Endothelial cell of umbilical vein (primary cell): Measurements from ENCODE around the gene TMEM170A. TPM values are rescaled to one million over a fixed set of nuclear protein-coding genes. Genes with fewer than 3 reads are reported as not detected.

Experiments
- BruUV-seq: library from RNA; stranded (reverse); fragments of 400-500 nt; replicated peaks from 2 replicates; lab custom pipeline; 2021; lab: Mats Ljungman, UMichigan
- CTCF ChIA-PET: fragments of 300-600, 350-600 bp; sonication (Branson Sonifier 250); formaldehyde crosslinking; loops from one replicate; lab custom pipeline; 2021; ENCODE audit warnings: antibody characterized with exemption, inconsistent platforms; lab: Charles Lee
- POLR2A ChIA-PET: fragments of 300-600, 350-600 bp; sonication (Branson Sonifier 250); formaldehyde crosslinking; loops from one replicate; lab custom pipeline; 2021; ENCODE audit warnings: antibody characterized with exemption, inconsistent platforms; lab: Charles Lee
- DNase-seq: peaks from one replicate; pipeline ENCODE4 v3.0.0-alpha.2; 2011; ENCODE audit warnings: low read depth, low spot score
- FAIRE-seq: peaks from 2 replicates; lab custom pipeline; 2011; peaks lifted over from hg19 to GRCh38; lab: Jason Lieb, UNC
- H2AFZ ChIP-seq: 2 replicates; pipeline ENCODE4 v1.6.0; 2012; ENCODE audit warnings: low read depth, low read length, control low read depth, inconsistent platforms
- H3K27ac ChIP-seq: 2 replicates; pipeline ENCODE4 v1.5.1; 2011; ENCODE audit warnings: low read depth, mild to moderate bottlenecking, control low read depth, low read length, moderate library complexity; ENCODE audit not compliant: insufficient read depth
- H3K27me3 ChIP-seq, 2 experiments: 2 replicates each; pipeline versions ENCODE4 v1.6.0 to v1.6.1; 2011; ENCODE audit warnings: low read length in 2 of 2, mixed read lengths in 1 of 2; ENCODE audit not compliant: control insufficient read depth in 2 of 2, insufficient read depth in 2 of 2
- H3K36me3 ChIP-seq, 2 experiments: 2 replicates in 1 of 2; 3 replicates in 1 of 2; pipeline ENCODE4 v1.5.1; 2011; ENCODE audit warnings: low read length in 2 of 2, mild to moderate bottlenecking in 1 of 2, moderate library complexity in 1 of 2; ENCODE audit not compliant: control insufficient read depth in 2 of 2, insufficient read depth in 2 of 2; ENCODE audit errors: extremely low read depth in 1 of 2
- H3K4me1 ChIP-seq: 3 replicates; pipeline ENCODE4 v1.5.1; 2011; ENCODE audit warnings: mild to moderate bottlenecking, low read length; ENCODE audit not compliant: control insufficient read depth, insufficient read depth; ENCODE audit errors: extremely low read depth
- H3K4me2 ChIP-seq: 2 replicates; pipeline ENCODE4 v1.6.1; 2011; ENCODE audit warnings: low read length, control low read depth, mixed read lengths; ENCODE audit not compliant: insufficient read depth
- H3K4me3 ChIP-seq, 3 experiments: fragments of 200-600 bp in 1 of 3; sonication (generic), shearing (Covaris generic) in 1 of 3; replicated peaks in 1 of 3; 2 replicates each; pipeline ENCODE4 v1.5.1; 2011 to 2016; ENCODE audit warnings: control low read depth in 3 of 3, low read length in 3 of 3, mild to moderate bottlenecking in 2 of 3, inconsistent platforms in 1 of 3, low read depth in 1 of 3, moderate library complexity in 1 of 3; ENCODE audit not compliant: insufficient read depth in 1 of 3
- H3K79me2 ChIP-seq: 2 replicates; pipeline ENCODE4 v1.6.0; 2012; ENCODE audit warnings: low read length, inconsistent platforms; ENCODE audit not compliant: control insufficient read depth, insufficient read depth
- H3K9ac ChIP-seq: replicated peaks from 2 replicates; pipeline ENCODE3; 2011; ENCODE audit warnings: low read length, control low read depth; ENCODE audit not compliant: insufficient read depth; ENCODE audit errors: extremely low read depth
- H3K9me1 ChIP-seq: replicated peaks from 3 replicates; pipeline ENCODE4 v1.6.0; 2011; ENCODE audit warnings: mild to moderate bottlenecking, low read length; ENCODE audit not compliant: control insufficient read depth, insufficient read depth; ENCODE audit errors: extremely low read depth
- H3K9me3 ChIP-seq: replicated peaks from 2 replicates; pipeline ENCODE4 v1.5.1; 2012; ENCODE audit warnings: low read length, inconsistent platforms; ENCODE audit not compliant: control insufficient read depth, insufficient read depth
- H4K20me1 ChIP-seq: replicated peaks from 2 replicates; pipeline ENCODE3; 2011; ENCODE audit warnings: mild to moderate bottlenecking, low read length; ENCODE audit not compliant: control insufficient read depth, insufficient read depth; ENCODE audit errors: extremely low read depth
- GATA2 ChIP-seq: IDR thresholded peaks from 2 replicates; pipeline ENCODE4 v1.7.0; 2011; ENCODE audit warnings: low read depth, mild to moderate bottlenecking, moderate library complexity, mixed read lengths, low read length; ENCODE audit not compliant: insufficient read length, insufficient read depth
- MYC ChIP-seq: IDR thresholded peaks from one replicate; pipeline ENCODE4 v1.6.1; 2011; ENCODE audit warnings: mild to moderate bottlenecking, low read depth, low read length
- POLR2A ChIP-seq: IDR thresholded peaks from 2 replicates; pipeline ENCODE4 v1.6.1; 2012; ENCODE audit warnings: low read depth, mild to moderate bottlenecking, control low read depth, low read length
- POLR2AphosphoS5 ChIP-seq: IDR thresholded peaks from 2 replicates; pipeline ENCODE4 v1.6.1; 2012; ENCODE audit warnings: low read depth, mild to moderate bottlenecking, control low read depth, low read length, moderate library complexity; ENCODE audit not compliant: insufficient read depth
- dilution Hi-C: fragments of 300-500 bp; cut with MboI; formaldehyde crosslinking; loops from one replicate; pipeline ENCODE4 v1.15.0; 2019; ENCODE audit warnings: low sequenced_read_pairs; ENCODE audit not compliant: extremely low pct_ligation_motif_present
- intact Hi-C: fragments of 100-400 bp; cut with micrococcal nuclease; formaldehyde crosslinking; loops from one replicate; pipeline ENCODE4 v1.10.0; 2022
- polyA plus RNA-seq, 4 experiments: library from polyadenylated mRNA; depleted of rRNA in 3 of 4; stranded (reverse) in 3 of 4; unstranded in 1 of 4; fragments of >200 nt; gene quantifications; 2 replicates each; pipeline versions ENCODE4 v1.2.1 to v1.2.3, GENCODE V29; 2011 to 2012; ENCODE audit warnings: missing spikeins in 1 of 4
- total RNA-seq: library from RNA; stranded (reverse); gene quantifications from 2 replicates; pipeline ENCODE4 v1.2.3, GENCODE V29; 2021
- TF ChIP-seq, protein P1 (sequence below), 2 donors: IDR thresholded peaks; 1 replicate in 1 of 2; 2 replicates in 1 of 2; pipeline ENCODE4 v1.5.1; 2011; ENCODE audit warnings: low read length in 2 of 2, mild to moderate bottlenecking in 2 of 2, moderate library complexity in 2 of 2, control low read depth in 1 of 2, inconsistent platforms in 1 of 2, low read depth in 1 of 2; ENCODE audit not compliant: insufficient read depth in 1 of 2; ENCODE audit errors: extremely low read depth in 1 of 2
- TF ChIP-seq, protein P2 (sequence below): IDR thresholded peaks from 2 replicates; pipeline ENCODE4 v1.6.1; 2011; ENCODE audit not compliant: insufficient read depth, insufficient read length

The TMEM170A gene
- total and polyA plus RNA-seq, 2 donors (not counting 3 experiments of a cell fraction or from before 2014, with no cell fraction given) = 12.9 to 22.2 TPM

DNA sequence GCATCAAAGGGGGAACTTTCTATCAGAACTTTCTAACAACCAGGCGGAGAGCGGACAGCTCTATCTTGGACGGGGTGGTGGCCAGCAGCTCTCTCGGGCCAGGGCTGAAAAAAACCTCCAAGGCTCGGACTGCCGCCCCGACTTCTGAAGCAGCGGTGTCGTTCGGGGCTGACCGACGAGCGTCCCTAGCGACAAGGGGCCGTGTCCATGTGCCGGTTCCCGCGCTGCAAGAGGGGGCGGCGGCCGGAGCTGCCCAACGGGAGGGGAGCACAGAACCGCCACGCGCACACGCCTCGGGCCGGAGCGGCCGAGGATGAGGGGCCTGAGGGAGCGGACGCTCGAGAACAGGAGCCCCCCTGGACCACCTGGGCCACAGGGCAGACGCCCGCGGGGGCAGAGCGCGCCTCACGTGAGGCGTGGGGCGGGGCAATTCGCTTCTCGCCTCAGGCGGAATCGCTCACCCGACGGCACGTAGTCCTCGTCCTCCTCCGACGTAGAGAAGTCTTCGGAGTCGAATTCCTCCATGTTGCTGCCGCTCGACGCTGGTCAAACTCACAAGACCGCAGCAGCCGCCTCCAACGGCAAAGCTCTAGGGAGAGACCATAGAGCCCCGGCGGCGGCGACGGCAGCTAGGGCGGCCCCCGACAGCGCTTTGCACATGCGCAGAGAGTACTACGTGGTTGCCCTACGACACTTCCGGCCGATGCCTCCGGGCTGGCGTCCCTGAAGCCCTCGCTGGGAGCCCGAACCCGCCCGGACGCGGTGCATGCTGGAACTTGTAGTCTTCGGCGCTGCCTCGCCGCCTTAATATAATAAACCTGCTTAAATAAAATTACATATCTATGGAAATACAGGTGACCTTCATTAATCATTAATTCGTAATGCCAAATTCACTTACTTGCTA is 31.4 kb downstream of the TMEM170A start, which contains the start of gene CFDP1:
CFDP1 (minus strand) TSS at position 676 of the 904 bp plus-strand sequence; CDS start at position 525, 151 bp downstream.
- TSS peak; percentile 46 for BruUV-seq
- DNase-seq (peak; percentile 94), FAIRE-seq (peak; percentile 89)
- ChIA-PET CTCF (interaction anchor here (0.8 to 2.9 kb wide), 13 partner anchors 12 to 331 kb away, joined by 3 to 23 read pairs (median 3); partner anchors contain the start of gene TMEM170A), POLR2A (interaction anchor here (0.6 to 1.3 kb wide), 6 partner anchors 21 to 190 kb away, joined by 3 to 4 read pairs (median 3); partner anchors contain the start of gene ADAT1)
- H4K20me1 ChIP-seq = no peaks in the 10 kb centered on the region
- peak within 1 kb of the TSS; percentile 97 for H3K4me2 ChIP-seq
- intact Hi-C loops (loop anchor here (1.0 kb wide), 2 partner anchors 31 to 190 kb away; partner anchors contain the start of genes ADAT1 and TMEM170A), dilution Hi-C loops (no loop called here)
- peak within 1 kb of the TSS; percentile 91 for H3K27ac ChIP-seq
- H3K79me2 ChIP-seq = peaks cover 22% of the 10 kb centered on the region
- H3K27me3 ChIP-seq = no peaks in the 10 kb centered on the region
- no peaks in the 10 kb centered on the region for H3K9me1 ChIP-seq
- no peaks in the 10 kb centered on the region for H3K9me3 ChIP-seq
- peak within 1 kb of the TSS; percentile 99 for H3K9ac ChIP-seq
- peak within 1 kb of the TSS; percentile 93 for H2AFZ ChIP-seq
- H3K4me3 ChIP-seq = peak within 1 kb of the TSS; percentile 37 to 81 (median 72)
- TF ChIP-seq MYC (no peak), POLR2AphosphoS5 (peak; percentile 71), POLR2A (peak; percentile 73), GATA2 (no peak)
- TF ChIP-seq, protein P1, sequence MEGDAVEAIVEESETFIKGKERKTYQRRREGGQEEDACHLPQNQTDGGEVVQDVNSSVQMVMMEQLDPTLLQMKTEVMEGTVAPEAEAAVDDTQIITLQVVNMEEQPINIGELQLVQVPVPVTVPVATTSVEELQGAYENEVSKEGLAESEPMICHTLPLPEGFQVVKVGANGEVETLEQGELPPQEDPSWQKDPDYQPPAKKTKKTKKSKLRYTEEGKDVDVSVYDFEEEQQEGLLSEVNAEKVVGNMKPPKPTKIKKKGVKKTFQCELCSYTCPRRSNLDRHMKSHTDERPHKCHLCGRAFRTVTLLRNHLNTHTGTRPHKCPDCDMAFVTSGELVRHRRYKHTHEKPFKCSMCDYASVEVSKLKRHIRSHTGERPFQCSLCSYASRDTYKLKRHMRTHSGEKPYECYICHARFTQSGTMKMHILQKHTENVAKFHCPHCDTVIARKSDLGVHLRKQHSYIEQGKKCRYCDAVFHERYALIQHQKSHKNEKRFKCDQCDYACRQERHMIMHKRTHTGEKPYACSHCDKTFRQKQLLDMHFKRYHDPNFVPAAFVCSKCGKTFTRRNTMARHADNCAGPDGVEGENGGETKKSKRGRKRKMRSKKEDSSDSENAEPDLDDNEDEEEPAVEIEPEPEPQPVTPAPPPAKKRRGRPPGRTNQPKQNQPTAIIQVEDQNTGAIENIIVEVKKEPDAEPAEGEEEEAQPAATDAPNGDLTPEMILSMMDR (IDR thresholded peaks at IDR 0.05; ENCODE audit: extremely low read depth in 1 of 2, insufficient read depth in 1 of 2, low read depth in 1 of 2, low read length in 2 of 2) = no peak
- TF ChIP-seq, protein P2, sequence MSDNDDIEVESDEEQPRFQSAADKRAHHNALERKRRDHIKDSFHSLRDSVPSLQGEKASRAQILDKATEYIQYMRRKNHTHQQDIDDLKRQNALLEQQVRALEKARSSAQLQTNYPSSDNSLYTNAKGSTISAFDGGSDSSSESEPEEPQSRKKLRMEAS = no peak
- no peaks in the 10 kb centered on the region for H3K36me3 ChIP-seq
- H3K4me1 ChIP-seq = peaks cover 10% of the 10 kb centered on the region
